Gastroesophageal sphincter (tissue), 4 donors: Measurements from ENCODE around the gene LRBA. TPM values are rescaled to one million over a fixed set of nuclear protein-coding genes. Genes with fewer than 3 reads are reported as not detected.
"Not testable (repeated sequence)": the region's sequence is repeated elsewhere in the genome, so short reads cannot be mapped to it uniquely, and the experiment has no call there.

Experiments used
- ATAC-seq: fragments of 150-250 bp; one replicate; pipeline ENCODE4 v1.9.1; 2016; ENCODE audit warnings: mild to moderate bottlenecking, moderate library complexity
- H3K27ac ChIP-seq, 4 donors: fragments of 200-600 bp; sonication (generic) in 3 of 4; 1 replicate in 3 of 4; 2 replicates in 1 of 4; pipeline ENCODE4 v1.5.1; 2016 to 2019
- H3K27me3 ChIP-seq: fragments of 200-600 bp; sonication (generic); one replicate; pipeline ENCODE4 v1.5.1; 2019
- H3K36me3 ChIP-seq, 2 donors: fragments of 200-600 bp; sonication (generic); one replicate each; pipeline ENCODE4 v1.5.1; 2019; ENCODE audit warnings: control low read depth in 1 of 2
- H3K4me1 ChIP-seq, 3 donors: fragments of 200-600 bp; sonication (generic); 1 replicate in 2 of 3; 2 replicates in 1 of 3; pipeline ENCODE4 v1.5.1; 2016 to 2019; ENCODE audit warnings: control low read depth in 2 of 3
- H3K4me3 ChIP-seq, 2 donors: fragments of 200-600 bp; sonication (generic); one replicate each; pipeline ENCODE4 v1.5.1; 2019; ENCODE audit warnings: mild to moderate bottlenecking in 1 of 2, moderate library complexity in 1 of 2
- H3K9me3 ChIP-seq, 3 donors: fragments of 200-600 bp; sonication (generic); one replicate each; pipeline ENCODE4 v1.5.1; 2017 to 2019; ENCODE audit warnings: control low read depth in 2 of 3
- CTCF ChIP-seq, 4 experiments: fragments of 200-600 bp in 2 of 4; fragments of 450-650 bp in 2 of 4; sonication (generic) in 1 of 4; IDR thresholded peaks; one replicate each; pipeline ENCODE4 v1.5.1; 2017 to 2019; ENCODE audit warnings: antibody characterized with exemption in 4 of 4, mild to moderate bottlenecking in 2 of 4, moderate library complexity in 2 of 4
- EP300 ChIP-seq: sonication (generic); formaldehyde crosslinking; IDR thresholded peaks from one replicate; pipeline ENCODE4 v1.6.1; 2017; ENCODE audit warnings: antibody characterized with exemption, mild to moderate bottlenecking
- POLR2A ChIP-seq, 2 donors: fragments of 450-650 bp; IDR thresholded peaks; one replicate each; pipeline ENCODE4 v1.6.1; 2017; ENCODE audit warnings: antibody characterized with exemption in 2 of 2, mild to moderate bottlenecking in 2 of 2, moderate library complexity in 1 of 2
- POLR2AphosphoS5 ChIP-seq: sonication (generic); formaldehyde crosslinking; IDR thresholded peaks from one replicate; pipeline ENCODE4 v1.6.1; 2017; ENCODE audit warnings: antibody characterized with exemption
- WGBS, 2 donors: methylation state at CpG; one replicate each; pipeline ENCODE4 v1.1.5; 2018; ENCODE audit warnings: low coverage in 1 of 2; 5-methylcytosine and 5-hydroxymethylcytosine counted together
- total RNA-seq, 4 donors: library from RNA; depleted of rRNA; stranded (reverse); fragments of >200 nt; gene quantifications; one replicate each; pipeline ENCODE4 v1.1.0, GENCODE V29; 2016

Gene LRBA
- total RNA-seq, 4 donors from 2014 or later = 18.4 to 35.0 (median 23.2) TPM

GRCh38 chr4:151031831-151032605, 16.9 kb upstream of the LRBA start:
- Histone ChIP-seq H3K4me3 (no peak overlapping the region), H3K36me3 (no peaks in the 10 kb centered on the region), H3K27me3 (no peaks in the 10 kb centered on the region), H3K9me3 (no peaks in the 10 kb centered on the region), H3K4me1 (no peaks in the 10 kb centered on the region), H3K27ac (no peak overlapping the region)
- ATAC-seq = no peak
- no peak for TF ChIP-seq EP300
- TF ChIP-seq CTCF (IDR thresholded peaks at IDR 0.05) = no peak
- no peak for TF ChIP-seq POLR2A (IDR thresholded peaks at IDR 0.05)
- 75 to 80% methylated on average over 10 to 11 of the region's 12 CpGs for WGBS, 2 donors

GRCh38 chr4:151029537-151029936, 14.5 kb upstream of the LRBA start:
- no peaks in the 10 kb centered on the region for H3K9me3 ChIP-seq
- no peaks in the 10 kb centered on the region for H3K27me3 ChIP-seq
- no peak overlapping the region for H3K4me3 ChIP-seq
- TF ChIP-seq EP300 = no peak
- TF ChIP-seq POLR2A (IDR thresholded peaks at IDR 0.05) = no peak
- TF ChIP-seq POLR2AphosphoS5 = no peak
- TF ChIP-seq CTCF (IDR thresholded peaks at IDR 0.05) = no peak
- H3K27ac ChIP-seq = no peak overlapping the region
- no peaks in the 10 kb centered on the region for H3K4me1 ChIP-seq
- no peaks in the 10 kb centered on the region for H3K36me3 ChIP-seq
- WGBS, 2 donors = 87 to 95% methylated on average over 6 to 10 of the region's 10 CpGs
- no peak for ATAC-seq

GRCh38 chr4:151029006-151029405, 13.9 kb upstream of the LRBA start:
- not testable (repeated sequence) for ATAC-seq, H3K4me3 ChIP-seq, H3K27me3 ChIP-seq, H3K36me3 ChIP-seq, H3K4me1 ChIP-seq, H3K9me3 ChIP-seq, H3K27ac ChIP-seq
- WGBS, 2 donors = 77 to 100% methylated on average over 1 to 5 of the region's 10 CpGs

- Histone ChIP-seq H3K4me3 (no peak overlapping the region), H3K4me1 (no peaks in the 10 kb centered on the region), H3K9me3 (no peaks in the 10 kb centered on the region), H3K27me3 (peaks cover 10% of the 10 kb centered on the region), H3K36me3 (no peaks in the 10 kb centered on the region), H3K27ac (no peak overlapping the region)
- WGBS, 2 donors = 80 to 85% methylated on average over 1 to 3 of the region's 3 CpGs
- ATAC-seq = no peak
- no peak for TF ChIP-seq POLR2A (IDR thresholded peaks at IDR 0.05)
- no peak for TF ChIP-seq EP300
- TF ChIP-seq POLR2AphosphoS5 = no peak
- no peak for TF ChIP-seq CTCF (IDR thresholded peaks at IDR 0.05)
Observed at GRCh38 chr4:151025759-151026158, 10.7 kb upstream of the LRBA start.

- Histone ChIP-seq H3K4me3 (no peak overlapping the region), H3K9me3 (no peaks in the 10 kb centered on the region), H3K36me3 (no peaks in the 10 kb centered on the region), H3K27me3 (peaks cover 10% of the 10 kb centered on the region), H3K4me1 (no peaks in the 10 kb centered on the region), H3K27ac (no peak overlapping the region)
- TF ChIP-seq POLR2AphosphoS5 = no peak
- TF ChIP-seq POLR2A (IDR thresholded peaks at IDR 0.05) = no peak
- no peak for TF ChIP-seq EP300
- no peak for TF ChIP-seq CTCF (IDR thresholded peaks at IDR 0.05)
- WGBS, 2 donors = 68 to 69% methylated on average over 2 of the region's 2 CpGs
- ATAC-seq = no peak
Observed at GRCh38 chr4:151022586-151022985, 7.5 kb upstream of the LRBA start.
